HCT116 (cell line): ENCODE data around the gene ARHGAP33.

Experiments used
- CEBPB ChIP-seq: IDR thresholded peaks from 2 replicates; pipeline ENCODE4 v1.6.1; 2012; ENCODE audit warnings: low read depth
- CTCF ChIP-seq, 3 experiments: fragments of 200-600 bp in 1 of 3; sonication (generic) in 1 of 3; IDR thresholded peaks in 2 of 3; conservative IDR thresholded peaks in 1 of 3; 2 replicates each; pipeline ENCODE4 v1.5.1; 2012 to 2017; ENCODE audit warnings: low read depth in 2 of 3, low read length in 2 of 3, antibody characterized with exemption in 1 of 3, borderline replicate concordance in 1 of 3, control low read depth in 1 of 3, mild to moderate bottlenecking in 1 of 3, mixed read lengths in 1 of 3, mixed run types in 1 of 3, moderate library complexity in 1 of 3; ENCODE audit not compliant: insufficient read depth in 1 of 3
- EZH2 ChIP-seq: fragments of 200-600 bp; sonication (generic); IDR thresholded peaks from 2 replicates; pipeline ENCODE4 v1.6.1; 2017; ENCODE audit warnings: antibody characterized with exemption, mixed run types
- FOSL1 ChIP-seq: IDR thresholded peaks from 2 replicates; pipeline ENCODE4 v1.6.1; 2012; ENCODE audit warnings: low read depth
- MAX ChIP-seq: IDR thresholded peaks from 2 replicates; pipeline ENCODE4 v1.6.1; 2012
- POLR2A ChIP-seq: IDR thresholded peaks from 2 replicates; pipeline ENCODE4 v1.7.0; 2011; ENCODE audit warnings: borderline replicate concordance; ENCODE audit not compliant: insufficient read depth, insufficient read length; ENCODE audit errors: extremely low read depth
- POLR2AphosphoS5 ChIP-seq: IDR thresholded peaks from 2 replicates; pipeline ENCODE4 v1.6.1; 2011; ENCODE audit warnings: mild to moderate bottlenecking, low read depth, low read length, moderate library complexity
- REST ChIP-seq: IDR thresholded peaks from 2 replicates; pipeline ENCODE4 v1.6.1; 2012; ENCODE audit warnings: low read depth
- SP1 ChIP-seq: IDR thresholded peaks from 2 replicates; pipeline ENCODE4 v1.6.1; 2012; ENCODE audit warnings: low read depth
- ZBTB33 ChIP-seq: IDR thresholded peaks from 2 replicates; pipeline ENCODE4 v1.6.1; 2011; ENCODE audit warnings: mild to moderate bottlenecking, low read length, moderate library complexity; ENCODE audit not compliant: insufficient replicate concordance; ENCODE audit errors: extremely low read depth

- TF ChIP-seq FOSL1: no peak
- no peak for TF ChIP-seq ZBTB33
- TF ChIP-seq CEBPB: no peak
- TF ChIP-seq MAX: no peak
- no peak for TF ChIP-seq CTCF (IDR thresholded peaks at IDR 0.05 in 2 of 3, conservative IDR thresholded peaks at IDR 0.05 in 1 of 3; ENCODE audit: borderline replicate concordance in 1 of 3, insufficient read depth in 1 of 3, low read depth in 2 of 3, low read length in 2 of 3)
- TF ChIP-seq POLR2A: no peak
- TF ChIP-seq EZH2: no peak
- no peak for TF ChIP-seq REST
- TF ChIP-seq POLR2AphosphoS5: no peak
- no peak for TF ChIP-seq SP1
Observed at GRCh38 chr19:35731353-35731752, 44.0 kb upstream of the ARHGAP33 start.
